Ecto neural progenitor cell (in vitro differentiated cells): ENCODE data around the gene CCL11.

Experiments used
- DNase-seq: peaks from one replicate; pipeline ENCODE4 v3.0.0-alpha.2; 2018; ENCODE audit warnings: low spot score

Gene CCL11

GRCh38 chr17:34257299-34257985 lies 28.1 kb upstream of the CCL11 start:
- no peak for DNase-seq

GRCh38 chr17:34257986-34258326 lies 27.6 kb upstream of the CCL11 start:
- no peak for DNase-seq

- DNase-seq = no peak
These were observed 26.4 kb upstream of the CCL11 start for GRCh38 chr17:34259146-34259545.

- DNase-seq = no peak
These were observed 24.7 kb upstream of the CCL11 start for GRCh38 chr17:34260861-34261260.

- DNase-seq = no peak
These were observed 23.8 kb upstream of the CCL11 start for GRCh38 chr17:34261568-34262337.

- DNase-seq = no peak
These were observed 19.8 kb upstream of the CCL11 start for GRCh38 chr17:34265711-34266110.

GRCh38 chr17:34269969-34270368 lies 15.6 kb upstream of the CCL11 start, which contains the start of gene CCL7:
TSS of gene CCL7 (plus strand) at chr17:34270221. CDS start at chr17:34270291, 70 bp downstream.
- no peak for DNase-seq

GRCh38 chr17:34275881-34276280 lies 9.7 kb upstream of the CCL11 start:
- DNase-seq = no peak

GRCh38 chr17:34276826-34277225 lies 8.7 kb upstream of the CCL11 start:
- no peak for DNase-seq

- DNase-seq = no peak
These were observed 2.0 kb upstream of the CCL11 start for GRCh38 chr17:34283571-34283970.

- DNase-seq = no peak
These were observed 2.3 kb downstream of the CCL11 start for GRCh38 chr17:34287875-34288274.

- DNase-seq = no peak
These were observed 5.0 kb downstream of the CCL11 start for GRCh38 chr17:34290586-34290985.

- peak; percentile 18 for DNase-seq
These were observed 6.3 kb downstream of the CCL11 start for GRCh38 chr17:34291721-34292348.

GRCh38 chr17:34299027-34299426 lies 13.5 kb downstream of the CCL11 start:
- DNase-seq = no peak

GRCh38 chr17:34299956-34300577 lies 14.5 kb downstream of the CCL11 start:
- DNase-seq = peak; percentile 18

GRCh38 chr17:34300652-34301370 lies 15.3 kb downstream of the CCL11 start:
- peak; percentile 23 for DNase-seq

GRCh38 chr17:34301986-34302385 lies 16.4 kb downstream of the CCL11 start:
- DNase-seq = peak; percentile 8

- no peak for DNase-seq
These were observed 17.1 kb downstream of the CCL11 start for GRCh38 chr17:34302636-34303035.

GRCh38 chr17:34303606-34304005 lies 18.1 kb downstream of the CCL11 start:
- peak; percentile 14 for DNase-seq

GRCh38 chr17:34305061-34305460 lies 19.5 kb downstream of the CCL11 start:
- peak; percentile 19 for DNase-seq

- DNase-seq = peak; percentile 6
These were observed 20.1 kb downstream of the CCL11 start for GRCh38 chr17:34305606-34306005.

GRCh38 chr17:34306466-34306865 lies 20.9 kb downstream of the CCL11 start:
- peak; percentile 48 for DNase-seq
